CD14-positive monocyte (primary cell): ENCODE data around the gene FHIT. TPM values are rescaled to one million over a fixed set of nuclear protein-coding genes. Genes with fewer than 3 reads are reported as not detected.

Experiments
- DNase-seq, 3 donors: peaks; one replicate each; pipeline ENCODE4 v3.0.0-alpha.2; 2011 to 2022
- H2AFZ ChIP-seq: 2 replicates; pipeline ENCODE4 v1.6.0; 2012; ENCODE audit warnings: mild to moderate bottlenecking, low read depth, low read length, inconsistent platforms; ENCODE audit not compliant: insufficient read depth, poor library complexity, severe bottlenecking
- H3K27ac ChIP-seq, 2 donors: 1 replicate in 1 of 2; 2 replicates in 1 of 2; pipeline ENCODE4 v1.5.1; 2012 to 2013; ENCODE audit warnings: low read length in 2 of 2, control low read depth in 1 of 2, inconsistent platforms in 1 of 2, low read depth in 1 of 2, mild to moderate bottlenecking in 1 of 2
- H3K27me3 ChIP-seq, 2 donors: one replicate each; pipeline versions ENCODE4 v1.6.0 to v1.6.1; 2011 to 2013; ENCODE audit warnings: low read length in 2 of 2; ENCODE audit not compliant: control insufficient read depth in 2 of 2, insufficient read depth in 2 of 2
- H3K36me3 ChIP-seq, 2 donors: replicated peaks in 1 of 2; 1 replicate in 1 of 2; 2 replicates in 1 of 2; pipeline versions ENCODE4 v1.5.1 to v1.6.1; 2012 to 2013; ENCODE audit warnings: low read length in 2 of 2, control low read depth in 1 of 2, inconsistent platforms in 1 of 2, mild to moderate bottlenecking in 1 of 2; ENCODE audit not compliant: insufficient read depth in 2 of 2, control insufficient read depth in 1 of 2
- H3K4me1 ChIP-seq, 2 donors: 1 replicate in 1 of 2; 2 replicates in 1 of 2; pipeline versions ENCODE4 v1.5.1 to v1.6.1; 2012 to 2013; ENCODE audit warnings: low read length in 2 of 2, control low read depth in 1 of 2, inconsistent platforms in 1 of 2, mild to moderate bottlenecking in 1 of 2, moderate library complexity in 1 of 2; ENCODE audit not compliant: insufficient read depth in 2 of 2, control insufficient read depth in 1 of 2
- H3K4me2 ChIP-seq: replicated peaks from 2 replicates; pipeline ENCODE3; 2012; ENCODE audit warnings: low read length, moderate library complexity, mild to moderate bottlenecking; ENCODE audit not compliant: poor library complexity, severe bottlenecking; ENCODE audit errors: extremely low read depth
- H3K4me3 ChIP-seq, 3 experiments: fragments of 200-600 bp in 1 of 3; sonication (generic) in 1 of 3; replicated peaks in 1 of 3; 1 replicate in 2 of 3; 2 replicates in 1 of 3; pipeline ENCODE4 v1.5.1; 2011 to 2013; ENCODE audit warnings: low read length in 3 of 3, mild to moderate bottlenecking in 3 of 3, control low read depth in 2 of 3, low read depth in 2 of 3, inconsistent platforms in 1 of 3, moderate library complexity in 1 of 3
- H3K79me2 ChIP-seq: 2 replicates; pipeline ENCODE4 v1.6.0; 2012; ENCODE audit warnings: mild to moderate bottlenecking, control low read depth, inconsistent platforms, low read length, moderate library complexity; ENCODE audit not compliant: insufficient read depth
- H3K9ac ChIP-seq: 2 replicates; pipeline ENCODE4 v1.6.0; 2017; ENCODE audit warnings: low read length, mild to moderate bottlenecking; ENCODE audit not compliant: insufficient read depth, poor library complexity, severe bottlenecking
- H3K9me3 ChIP-seq, 2 donors: replicated peaks in 1 of 2; 1 replicate in 1 of 2; 2 replicates in 1 of 2; pipeline versions ENCODE4 v1.5.1 to v1.6.1; 2012 to 2013; ENCODE audit warnings: low read length in 2 of 2, control low read depth in 1 of 2; ENCODE audit not compliant: control insufficient read depth in 1 of 2, insufficient read depth in 1 of 2
- H4K20me1 ChIP-seq: 2 replicates; pipeline ENCODE4 v1.6.0; 2012; ENCODE audit warnings: mild to moderate bottlenecking, low read length, control low read depth, moderate library complexity; ENCODE audit not compliant: insufficient read depth
- H3K27ac Mint-ChIP-seq, 7 donors: one replicate each; pipeline ENCODE4 v1.8.0; 2020; ENCODE audit warnings: mild to moderate bottlenecking in 7 of 7, mixed read lengths in 7 of 7, moderate library complexity in 6 of 7, inconsistent platforms in 2 of 7
- H3K27me3 Mint-ChIP-seq, 3 donors: one replicate each; pipeline ENCODE4 v1.8.0; 2021 to 2022; ENCODE audit warnings: low read depth in 3 of 3, mild to moderate bottlenecking in 3 of 3, mixed read lengths in 3 of 3, moderate library complexity in 3 of 3, inconsistent platforms in 1 of 3
- H3K36me3 Mint-ChIP-seq, 2 donors: one replicate each; pipeline ENCODE4 v1.8.0; 2020; ENCODE audit warnings: mixed read lengths in 2 of 2, inconsistent platforms in 1 of 2, mild to moderate bottlenecking in 1 of 2
- H3K4me1 Mint-ChIP-seq: one replicate; pipeline ENCODE4 v1.8.0; 2020; ENCODE audit warnings: mild to moderate bottlenecking, mixed read lengths
- H3K4me3 Mint-ChIP-seq, 2 donors: one replicate each; pipeline ENCODE4 v1.8.0; 2020; ENCODE audit warnings: mild to moderate bottlenecking in 2 of 2, mixed read lengths in 2 of 2, moderate library complexity in 1 of 2
- H3K9me3 Mint-ChIP-seq, 7 donors: one replicate each; pipeline ENCODE4 v1.8.0; 2020 to 2022; ENCODE audit warnings: mixed read lengths in 7 of 7, mild to moderate bottlenecking in 6 of 7, moderate library complexity in 6 of 7, inconsistent platforms in 2 of 7
- WGBS: methylation state at CpG from one replicate; pipeline ENCODE4 v1.1.5; 2013; ENCODE audit warnings: missing lambda C conversion rate; ENCODE audit not compliant: insufficient coverage; 5-methylcytosine and 5-hydroxymethylcytosine counted together
- intact Hi-C, 2 donors: fragments of 100-400 bp; cut with micrococcal nuclease; formaldehyde crosslinking; loops; one replicate each; pipeline versions ENCODE4 v1.15.0 to v1.15.1; 2023
- polyA plus RNA-seq, 3 donors: library from polyadenylated mRNA; depleted of rRNA in 1 of 3; unstranded in 2 of 3; stranded (reverse) in 1 of 3; fragments of 300-500 nt in 2 of 3; fragments of >200 nt in 1 of 3; fragmentation: Illumina TruSeq in 2 of 3; gene quantifications; 1 replicate in 2 of 3; 2 replicates in 1 of 3; pipeline ENCODE4 v1.2.3, GENCODE V29; 2012 to 2021
- TF ChIP-seq, protein P1 (sequence below): fragments of 200-600 bp; IDR thresholded peaks from one replicate; pipeline ENCODE4 v1.8.0; 2022; ENCODE audit warnings: antibody characterized with exemption, mild to moderate bottlenecking

The FHIT gene
- polyA plus RNA-seq, 3 donors: 1.7 to 3.4 (median 3.2) TPM

DNA sequence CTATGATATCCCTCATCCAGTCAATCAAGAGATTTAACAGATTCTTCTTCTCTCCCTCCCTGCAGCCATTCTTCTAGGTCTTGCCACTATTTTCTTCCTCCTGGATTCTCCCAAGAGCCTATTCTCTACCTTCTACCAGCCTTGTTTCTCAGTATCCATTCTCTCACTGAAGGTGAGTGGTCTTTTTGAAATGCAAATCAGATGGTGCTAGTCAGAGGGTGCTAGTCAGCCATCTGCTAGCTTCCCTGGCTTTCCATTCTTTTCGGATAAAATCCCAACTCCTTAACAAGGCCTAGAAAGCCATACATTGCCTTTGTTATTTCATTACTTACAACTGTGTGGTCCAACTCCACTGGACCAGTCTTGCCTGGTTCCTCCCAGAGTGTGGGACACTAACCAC, 1467.1 kb downstream of the FHIT start:
- H3K9ac ChIP-seq: no peak overlapping the region
- TF ChIP-seq, protein P1, sequence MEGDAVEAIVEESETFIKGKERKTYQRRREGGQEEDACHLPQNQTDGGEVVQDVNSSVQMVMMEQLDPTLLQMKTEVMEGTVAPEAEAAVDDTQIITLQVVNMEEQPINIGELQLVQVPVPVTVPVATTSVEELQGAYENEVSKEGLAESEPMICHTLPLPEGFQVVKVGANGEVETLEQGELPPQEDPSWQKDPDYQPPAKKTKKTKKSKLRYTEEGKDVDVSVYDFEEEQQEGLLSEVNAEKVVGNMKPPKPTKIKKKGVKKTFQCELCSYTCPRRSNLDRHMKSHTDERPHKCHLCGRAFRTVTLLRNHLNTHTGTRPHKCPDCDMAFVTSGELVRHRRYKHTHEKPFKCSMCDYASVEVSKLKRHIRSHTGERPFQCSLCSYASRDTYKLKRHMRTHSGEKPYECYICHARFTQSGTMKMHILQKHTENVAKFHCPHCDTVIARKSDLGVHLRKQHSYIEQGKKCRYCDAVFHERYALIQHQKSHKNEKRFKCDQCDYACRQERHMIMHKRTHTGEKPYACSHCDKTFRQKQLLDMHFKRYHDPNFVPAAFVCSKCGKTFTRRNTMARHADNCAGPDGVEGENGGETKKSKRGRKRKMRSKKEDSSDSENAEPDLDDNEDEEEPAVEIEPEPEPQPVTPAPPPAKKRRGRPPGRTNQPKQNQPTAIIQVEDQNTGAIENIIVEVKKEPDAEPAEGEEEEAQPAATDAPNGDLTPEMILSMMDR: no peak
- Mint-ChIP-seq H3K4me1 (peaks cover 10% of the 10 kb centered on the region), H3K27ac (no peak overlapping the region), H3K9me3 (peaks cover 0 to 5% (median 0%) of the 10 kb centered on the region in 7 donors), H3K4me3 (no peak overlapping the region), H3K36me3 (no peaks in the 10 kb centered on the region), H3K27me3 (peaks cover 0 to 2% (median 2%) of the 10 kb centered on the region in 3 donors)
- H2AFZ ChIP-seq: no peak overlapping the region
- 80% methylated on average over 1 of the region's 1 CpG for WGBS
- no peak overlapping the region for H3K27ac ChIP-seq
- intact Hi-C loops: no loop called here
- no peak overlapping the region for H3K4me3 ChIP-seq
- no peak overlapping the region for H3K4me2 ChIP-seq
- no peaks in the 10 kb centered on the region for H3K79me2 ChIP-seq
- H3K4me1 ChIP-seq: no peaks in the 10 kb centered on the region
- H4K20me1 ChIP-seq: no peaks in the 10 kb centered on the region
- no peaks in the 10 kb centered on the region for H3K36me3 ChIP-seq
- no peaks in the 10 kb centered on the region for H3K9me3 ChIP-seq
- no peak for DNase-seq
- H3K27me3 ChIP-seq: no peaks in the 10 kb centered on the region

GRCh38 chr3:59783468-59783988, 1467.7 kb downstream of the FHIT start:
- peak overlapping the region in 2 of 7 donors; percentile 23 to 31 for H3K27ac Mint-ChIP-seq

More at GRCh38 chr3:59783468-59783988, 1467.7 kb downstream of the FHIT start:
- H3K4me1 ChIP-seq: no peaks in the 10 kb centered on the region
- H3K36me3 ChIP-seq: no peaks in the 10 kb centered on the region
- no peak overlapping the region for H2AFZ ChIP-seq
- intact Hi-C loops: no loop called here
- H3K27me3 ChIP-seq: no peaks in the 10 kb centered on the region
- Mint-ChIP-seq H3K4me1 (peaks cover 10% of the 10 kb centered on the region), H3K27me3 (peaks cover 0 to 2% (median 2%) of the 10 kb centered on the region in 3 donors), H3K4me3 (no peak overlapping the region), H3K9me3 (peaks cover 0 to 5% (median 0%) of the 10 kb centered on the region in 7 donors), H3K36me3 (no peaks in the 10 kb centered on the region)
- H3K4me2 ChIP-seq: no peak overlapping the region
- H4K20me1 ChIP-seq: no peaks in the 10 kb centered on the region
- DNase-seq: peak; percentile 1 to 19 (median 9)
- H3K27ac ChIP-seq: no peak overlapping the region
- TF ChIP-seq, protein P1: no peak
- no CpG with 5 or more reads among the region's 3 CpGs for WGBS
- no peaks in the 10 kb centered on the region for H3K9me3 ChIP-seq
- no peaks in the 10 kb centered on the region for H3K79me2 ChIP-seq
- H3K4me3 ChIP-seq: no peak overlapping the region
- H3K9ac ChIP-seq: no peak overlapping the region
